HUES64 (cell line): ENCODE results near the gene RIBC1. TPM values are rescaled to one million over a fixed set of nuclear protein-coding genes. Genes with fewer than 3 reads are reported as not detected.
A peak's percentile ranks its signal among the peaks of the same experiment; 100 is the strongest.

Experiments used
- H3K27ac ChIP-seq: 2 replicates; pipeline ENCODE4 v1.7.0; 2013; ENCODE audit warnings: low read depth, low read length, inconsistent platforms
- H3K27me3 ChIP-seq: 2 replicates; pipeline ENCODE4 v1.6.1; 2013; ENCODE audit warnings: mild to moderate bottlenecking, low read length; ENCODE audit not compliant: insufficient read depth
- H3K36me3 ChIP-seq: 2 replicates; pipeline ENCODE4 v1.6.1; 2013; ENCODE audit warnings: mild to moderate bottlenecking, low read length; ENCODE audit not compliant: insufficient read depth
- H3K4me1 ChIP-seq: 2 replicates; pipeline ENCODE4 v1.6.1; 2013; ENCODE audit warnings: mild to moderate bottlenecking, low read length, moderate library complexity; ENCODE audit not compliant: insufficient read depth
- H3K4me3 ChIP-seq: 2 replicates; pipeline ENCODE4 v1.5.1; 2013; ENCODE audit warnings: mild to moderate bottlenecking, low read length, moderate library complexity
- H3K9ac ChIP-seq: 2 replicates; pipeline ENCODE4 v1.6.1; 2013; ENCODE audit warnings: mild to moderate bottlenecking, low read depth, low read length
- H3K9me3 ChIP-seq: 2 replicates; pipeline ENCODE4 v1.6.1; 2013; ENCODE audit warnings: low read depth, low read length; ENCODE audit not compliant: insufficient read depth
- WGBS: fragments of 150-250, 120-280 bp; methylation state at CpG from one replicate; pipeline ENCODE4 v1.1.7; 2013; ENCODE audit warnings: missing lambda C conversion rate; 5-methylcytosine and 5-hydroxymethylcytosine counted together
- polyA plus RNA-seq, 2 experiments: library from polyadenylated mRNA; stranded (reverse); fragments of 50-300 nt; gene quantifications; one replicate each; pipeline ENCODE4 v1.2.3, GENCODE V29; 2013

The RIBC1 gene
- 0.85 TPM for polyA plus RNA-seq (2013, experiment 1 of 2)
- polyA plus RNA-seq (2013, experiment 2 of 2), result 1.1 TPM

GRCh38 chrX:53422861-53423306 is at the start of gene RIBC1:
RIBC1 (plus strand) TSS chrX:53422873; CDS start chrX:53426277, 3,404 bp downstream.
- Histone ChIP-seq H3K4me3 (peak within 1 kb of the TSS; percentile 89), H3K9me3 (no peaks in the 10 kb centered on the region), H3K9ac (peak within 1 kb of the TSS; percentile 98), H3K27me3 (no peaks in the 10 kb centered on the region), H3K4me1 (peaks cover 4% of the 10 kb centered on the region; the same call in 1 of the 2 replicates), H3K36me3 (peaks cover 6% of the 10 kb centered on the region; the same call in 1 of the 2 replicates), H3K27ac (peak within 1 kb of the TSS; percentile 99)
- 4% methylated on average over 13 of the region's 17 CpGs for WGBS

GRCh38 chrX:53373307-53373706 is 49.4 kb upstream of the RIBC1 start:
- Histone ChIP-seq H3K36me3 (peaks cover 11% of the 10 kb centered on the region; the same call in 1 of the 2 replicates), H3K9ac (no peak overlapping the region), H3K4me3 (no peak overlapping the region), H3K27ac (no peak overlapping the region), H3K9me3 (no peaks in the 10 kb centered on the region), H3K4me1 (no peaks in the 10 kb centered on the region), H3K27me3 (no peaks in the 10 kb centered on the region)
- WGBS, result 76% methylated on average over 2 of the region's 2 CpGs

GRCh38 chrX:53374222-53374820 is 48.4 kb upstream of the RIBC1 start:
- no peak overlapping the region for H3K9ac ChIP-seq
- 94% methylated on average over 7 of the region's 7 CpGs for WGBS
- no peaks in the 10 kb centered on the region for H3K9me3 ChIP-seq
- H3K4me3 ChIP-seq, result no peak overlapping the region
- H3K27me3 ChIP-seq, result no peaks in the 10 kb centered on the region
- peaks cover 21% of the 10 kb centered on the region for H3K36me3 ChIP-seq
- no peaks in the 10 kb centered on the region for H3K4me1 ChIP-seq
- no peak overlapping the region for H3K27ac ChIP-seq

- Histone ChIP-seq H3K27ac (no peak overlapping the region), H3K9me3 (no peaks in the 10 kb centered on the region), H3K4me3 (no peak overlapping the region), H3K9ac (no peak overlapping the region), H3K27me3 (no peaks in the 10 kb centered on the region), H3K36me3 (peaks cover 27% of the 10 kb centered on the region), H3K4me1 (no peaks in the 10 kb centered on the region)
These were observed 47.8 kb upstream of the RIBC1 start for GRCh38 chrX:53374923-53375322.

- Histone ChIP-seq H3K36me3 (peaks cover 47% of the 10 kb centered on the region), H3K9ac (no peak overlapping the region)
- WGBS, result 95% methylated on average over 6 of the region's 6 CpGs
These were observed 45.8 kb upstream of the RIBC1 start for GRCh38 chrX:53376888-53377287.

GRCh38 chrX:53377464-53377863 is 45.2 kb upstream of the RIBC1 start:
- 100% methylated on average over 2 of the region's 2 CpGs for WGBS
- Histone ChIP-seq H3K27me3 (no peaks in the 10 kb centered on the region), H3K36me3 (peaks cover 52% of the 10 kb centered on the region), H3K9ac (no peak overlapping the region), H3K27ac (no peak overlapping the region), H3K4me1 (no peaks in the 10 kb centered on the region), H3K9me3 (no peaks in the 10 kb centered on the region), H3K4me3 (no peak overlapping the region)

More at GRCh38 chrX:53376888-53377287, 45.8 kb upstream of the RIBC1 start:
- Histone ChIP-seq H3K27ac (no peak overlapping the region), H3K4me3 (no peak overlapping the region), H3K9me3 (no peaks in the 10 kb centered on the region), H3K27me3 (no peaks in the 10 kb centered on the region), H3K4me1 (no peaks in the 10 kb centered on the region)

GRCh38 chrX:53379008-53379710 is 43.5 kb upstream of the RIBC1 start:
- WGBS, result 100% methylated on average over 3 of the region's 3 CpGs
- Histone ChIP-seq H3K9ac (no peak overlapping the region), H3K27me3 (no peaks in the 10 kb centered on the region), H3K4me3 (no peak overlapping the region), H3K36me3 (peaks cover 69% of the 10 kb centered on the region), H3K9me3 (no peaks in the 10 kb centered on the region), H3K4me1 (no peaks in the 10 kb centered on the region), H3K27ac (no peak overlapping the region)

GRCh38 chrX:53379747-53380146 is 42.9 kb upstream of the RIBC1 start:
- no peaks in the 10 kb centered on the region for H3K4me1 ChIP-seq
- no peak overlapping the region for H3K27ac ChIP-seq
- no peaks in the 10 kb centered on the region for H3K9me3 ChIP-seq
- H3K9ac ChIP-seq, result no peak overlapping the region
- H3K4me3 ChIP-seq, result no peak overlapping the region
- WGBS, result 96% methylated on average over 2 of the region's 4 CpGs
- peaks cover 71% of the 10 kb centered on the region for H3K36me3 ChIP-seq
- H3K27me3 ChIP-seq, result no peaks in the 10 kb centered on the region

- peaks cover 82% of the 10 kb centered on the region for H3K36me3 ChIP-seq
These were observed 39.1 kb upstream of the RIBC1 start for GRCh38 chrX:53383376-53384076.

GRCh38 chrX:53395605-53396298 is 26.9 kb upstream of the RIBC1 start:
- no peak overlapping the region for H3K4me3 ChIP-seq
- no peak overlapping the region for H3K9ac ChIP-seq
- H3K27me3 ChIP-seq, result no peaks in the 10 kb centered on the region
- H3K27ac ChIP-seq, result no peak overlapping the region
- 94% methylated on average over 2 of the region's 2 CpGs for WGBS
- no peaks in the 10 kb centered on the region for H3K9me3 ChIP-seq
- peaks cover 82% of the 10 kb centered on the region for H3K36me3 ChIP-seq
- 0 out of 2 replicates have a peak, but pooled peaks cover 5% of the 10 kb centered on the region for H3K4me1 ChIP-seq

More at GRCh38 chrX:53383376-53384076, 39.1 kb upstream of the RIBC1 start:
- H3K27ac ChIP-seq, result no peak overlapping the region
- H3K4me3 ChIP-seq, result no peak overlapping the region
- no peaks in the 10 kb centered on the region for H3K27me3 ChIP-seq
- 87% methylated on average over 3 of the region's 4 CpGs for WGBS
- no peak overlapping the region for H3K9ac ChIP-seq
- no peaks in the 10 kb centered on the region for H3K4me1 ChIP-seq
- H3K9me3 ChIP-seq, result no peaks in the 10 kb centered on the region
